GM19467 (cell line): ENCODE data around the gene SOX21.
"Not testable (repeated sequence)": the region's sequence is repeated elsewhere in the genome, so short reads cannot be mapped to it uniquely, and the experiment has no call there.

Source experiments
- ATAC-seq: cut with Tn5 transposase; IDR thresholded peaks from one replicate; pipeline ENCODE4 v1.9.1; 2021; ENCODE audit warnings: mild to moderate bottlenecking, moderate library complexity; ENCODE audit not compliant: unreplicated experiment

Gene SOX21

DNA sequence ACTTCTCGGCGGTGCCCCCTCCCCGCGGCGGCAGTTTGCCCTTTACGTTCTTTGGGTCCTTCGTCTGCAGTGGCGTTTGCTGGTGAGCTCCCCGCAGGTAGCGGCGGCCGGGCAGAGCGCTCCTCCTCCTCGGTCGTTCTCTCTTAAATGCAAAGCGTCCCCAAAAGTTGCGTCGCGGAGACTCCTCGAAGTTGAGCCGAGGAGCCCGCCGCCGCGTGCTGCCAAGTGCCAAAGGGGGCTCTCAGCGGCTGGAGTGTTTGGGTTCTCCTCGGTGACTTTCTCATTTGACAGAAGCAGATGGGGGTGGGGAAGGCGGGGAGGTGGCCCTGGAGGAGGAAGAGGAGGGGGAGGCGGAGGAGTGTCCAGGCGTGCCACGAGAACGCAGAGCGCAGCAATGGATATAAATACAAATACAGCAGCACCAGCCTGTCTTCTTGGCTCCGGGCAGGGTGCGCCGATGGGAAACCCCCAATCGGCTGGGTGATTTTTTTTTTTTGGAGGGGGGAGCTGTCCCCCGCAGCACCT lies at the start of gene SOX21:
TSS of gene SOX21 (minus strand) at position 259 of the 525 bp plus-strand sequence. CDS start 496 bp downstream, outside the sequence.
- no peak for ATAC-seq

DNA sequence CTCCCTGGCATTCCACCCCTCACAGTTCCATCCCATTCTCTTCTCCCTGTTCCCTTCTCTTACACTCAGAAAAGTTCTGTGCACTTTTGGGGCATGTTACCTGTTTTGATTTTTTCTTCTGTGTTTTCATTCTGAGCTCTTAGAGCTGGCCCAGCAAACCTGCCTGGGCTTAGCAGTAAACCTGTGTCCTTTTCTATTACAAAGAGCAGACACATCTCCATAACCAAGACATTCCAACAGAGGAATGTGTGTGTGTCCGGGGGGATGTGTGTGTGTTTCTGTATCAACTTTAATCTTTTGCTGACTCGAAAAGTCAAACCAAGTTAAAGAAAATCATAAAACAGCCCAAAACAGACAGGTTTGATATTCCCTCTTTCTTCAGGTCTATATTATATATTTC lies 49.1 kb upstream of the SOX21 start:
- no peak for ATAC-seq

DNA sequence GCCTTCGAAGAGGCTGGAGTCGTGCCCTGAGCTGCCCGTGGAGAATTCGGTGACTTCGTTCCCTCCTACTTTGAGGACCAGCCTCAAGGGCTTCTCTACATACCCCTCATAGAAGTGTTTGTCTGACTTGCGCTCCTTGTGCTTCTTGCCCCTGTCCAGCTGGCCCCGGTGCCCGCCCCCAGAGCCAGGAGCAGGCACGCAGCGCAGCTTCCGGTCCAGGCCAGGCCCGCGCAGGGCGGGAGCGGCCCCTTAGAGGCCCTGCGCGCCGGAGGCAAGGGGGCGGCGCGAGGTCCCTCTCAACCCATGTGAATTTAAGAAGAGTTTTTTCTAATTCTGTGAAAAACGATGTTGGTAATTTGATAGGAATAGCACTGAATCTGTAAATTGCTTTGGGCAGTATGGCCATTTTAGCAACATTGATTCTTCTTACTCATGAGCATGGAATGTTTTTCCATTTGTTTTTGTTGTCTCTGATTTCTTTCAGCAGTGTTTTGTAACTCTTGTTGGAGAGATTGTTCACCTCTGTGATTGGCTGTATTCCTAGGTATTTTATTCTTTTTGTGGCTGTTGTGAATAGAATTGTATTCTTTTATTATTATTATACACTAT lies 46.9 kb upstream of the SOX21 start:
- ATAC-seq: no peak

DNA sequence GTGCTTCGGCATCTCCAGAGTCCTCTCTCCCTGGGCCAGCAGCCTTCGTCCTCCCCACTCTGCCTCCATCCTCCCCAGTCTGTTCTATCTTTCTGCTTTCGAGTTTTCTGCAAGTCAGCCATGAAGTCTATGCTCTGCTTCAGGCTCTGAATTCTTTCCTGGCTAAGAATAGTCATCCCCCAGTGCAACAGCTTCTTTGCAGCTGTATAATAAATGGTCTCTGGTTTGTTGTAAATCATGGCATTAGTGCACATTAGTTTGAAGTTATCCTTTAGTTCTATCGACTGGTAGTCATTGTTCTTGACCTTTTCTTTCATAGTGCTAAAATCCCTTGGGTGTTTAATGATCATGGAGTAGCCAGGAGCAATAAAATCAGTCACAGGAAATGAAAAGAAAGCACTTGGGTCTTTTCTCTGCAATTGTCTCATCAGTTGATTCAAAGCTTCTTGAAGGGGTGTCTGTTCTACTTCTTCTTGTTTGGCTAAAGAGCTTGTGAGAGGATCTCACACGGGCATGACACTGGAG lies 46.2 kb upstream of the SOX21 start:
- ATAC-seq: no peak

DNA sequence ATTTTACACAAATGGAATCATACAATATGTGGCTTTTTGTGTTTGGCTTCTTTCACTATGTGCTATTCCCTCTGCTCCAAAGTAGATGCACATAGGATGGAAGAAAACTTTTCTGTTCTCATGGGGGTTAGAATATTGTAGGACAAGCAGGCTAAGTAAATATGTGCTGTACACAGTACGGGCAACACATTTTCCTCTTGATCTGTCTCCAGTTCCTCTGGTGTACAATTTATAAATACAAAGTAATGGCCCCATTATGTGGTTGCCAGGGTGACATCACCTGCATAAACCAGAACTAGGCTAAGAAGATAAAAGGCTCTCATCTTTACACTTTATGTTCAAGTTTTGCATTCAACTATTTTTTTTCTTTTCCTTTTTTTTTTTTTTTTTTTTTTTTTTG lies 41.0 kb upstream of the SOX21 start:
- ATAC-seq: no peak

DNA sequence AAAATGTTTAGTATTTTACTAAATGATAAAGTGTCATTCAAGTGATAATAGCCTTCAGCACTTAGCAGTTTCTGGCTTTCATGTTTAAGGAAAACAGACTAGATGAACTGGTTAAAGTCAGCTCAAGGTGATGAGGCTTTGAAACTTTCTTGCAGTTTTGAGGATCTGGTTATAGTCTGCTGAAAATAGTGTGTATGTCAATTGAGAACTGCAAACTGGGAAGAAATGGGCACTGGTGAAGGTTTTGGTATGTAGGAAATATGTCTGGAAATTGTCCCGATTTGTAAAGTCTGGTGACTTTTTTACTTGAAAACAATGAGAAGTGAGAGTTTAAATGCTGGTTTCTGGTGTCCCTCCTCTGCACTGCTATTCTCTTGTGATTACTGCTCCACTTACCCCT lies 36.8 kb upstream of the SOX21 start:
- no peak for ATAC-seq

DNA sequence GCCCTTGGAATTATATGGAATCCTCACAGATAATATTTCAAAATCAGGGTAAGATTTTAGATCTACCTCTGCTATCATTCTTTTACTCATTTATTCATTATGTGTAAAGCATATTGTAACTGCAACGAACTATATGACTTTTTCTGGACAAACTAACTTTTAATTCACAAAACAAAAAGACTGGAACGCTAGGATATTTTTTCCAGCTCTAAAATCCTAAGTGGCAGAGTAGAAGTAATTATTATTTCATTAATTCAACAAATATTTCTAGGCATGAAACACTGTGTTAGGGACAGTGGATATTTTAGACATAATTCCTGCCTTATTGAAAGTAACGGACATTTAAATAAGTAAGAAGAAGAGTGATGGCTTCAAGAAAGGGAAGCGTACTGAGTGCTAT lies 26.9 kb upstream of the SOX21 start:
- no peak for ATAC-seq

DNA sequence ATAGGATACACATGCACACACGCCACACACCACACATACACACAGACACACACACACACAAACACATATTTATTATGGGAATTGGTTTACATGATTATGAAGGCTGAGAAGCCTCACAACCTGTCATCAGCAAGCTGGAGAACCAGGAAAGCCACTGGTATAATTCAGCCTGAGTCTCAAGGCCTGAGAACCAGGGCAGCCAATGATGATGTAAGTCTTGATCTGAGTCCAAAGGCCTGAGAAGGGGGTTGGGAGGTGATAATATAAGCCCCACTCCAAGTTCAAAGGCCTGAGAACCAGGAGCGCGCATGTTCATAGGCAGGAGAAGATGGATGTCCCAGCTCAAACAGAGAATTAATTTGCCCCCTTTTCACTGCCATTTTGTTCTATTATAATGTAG lies 18.7 kb upstream of the SOX21 start:
- no peak for ATAC-seq

DNA sequence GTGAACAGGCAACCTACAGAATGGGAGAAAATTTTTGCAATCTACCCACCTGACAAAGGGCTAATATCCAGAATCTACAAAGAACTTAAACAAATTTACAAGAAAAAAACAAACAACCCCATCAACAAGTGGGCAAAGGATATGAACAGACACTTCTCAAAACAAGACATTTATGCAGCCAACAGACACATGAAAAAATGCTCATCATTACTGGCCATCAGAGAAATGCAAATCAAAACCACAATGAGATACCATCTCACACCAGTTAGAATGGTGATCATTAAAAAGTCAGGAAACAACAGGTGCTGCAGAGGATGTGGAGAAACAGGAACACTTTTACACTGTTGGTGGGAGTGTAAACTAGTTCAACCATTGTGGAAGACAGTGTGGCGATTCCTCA lies 17.6 kb upstream of the SOX21 start:
- ATAC-seq: not testable (repeated sequence)

DNA sequence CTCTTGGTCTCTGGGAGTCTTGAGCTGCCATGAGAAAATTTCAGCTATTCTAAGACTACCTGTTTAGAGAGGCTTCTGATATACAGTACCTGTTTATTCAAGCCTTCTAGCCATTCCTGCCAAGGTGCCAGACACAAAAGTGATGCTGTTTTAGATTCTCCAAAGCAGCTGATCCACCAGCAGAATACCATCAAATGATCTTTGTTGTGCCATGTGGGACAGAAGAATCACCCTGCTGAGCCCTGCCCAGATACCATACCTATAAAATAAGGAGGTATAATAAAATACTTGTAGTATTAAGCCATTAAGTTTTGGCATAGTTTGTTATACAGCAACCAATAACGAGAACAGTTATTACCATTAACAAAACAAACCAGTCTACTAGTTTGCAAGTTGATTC lies 14.1 kb upstream of the SOX21 start:
- no peak for ATAC-seq

DNA sequence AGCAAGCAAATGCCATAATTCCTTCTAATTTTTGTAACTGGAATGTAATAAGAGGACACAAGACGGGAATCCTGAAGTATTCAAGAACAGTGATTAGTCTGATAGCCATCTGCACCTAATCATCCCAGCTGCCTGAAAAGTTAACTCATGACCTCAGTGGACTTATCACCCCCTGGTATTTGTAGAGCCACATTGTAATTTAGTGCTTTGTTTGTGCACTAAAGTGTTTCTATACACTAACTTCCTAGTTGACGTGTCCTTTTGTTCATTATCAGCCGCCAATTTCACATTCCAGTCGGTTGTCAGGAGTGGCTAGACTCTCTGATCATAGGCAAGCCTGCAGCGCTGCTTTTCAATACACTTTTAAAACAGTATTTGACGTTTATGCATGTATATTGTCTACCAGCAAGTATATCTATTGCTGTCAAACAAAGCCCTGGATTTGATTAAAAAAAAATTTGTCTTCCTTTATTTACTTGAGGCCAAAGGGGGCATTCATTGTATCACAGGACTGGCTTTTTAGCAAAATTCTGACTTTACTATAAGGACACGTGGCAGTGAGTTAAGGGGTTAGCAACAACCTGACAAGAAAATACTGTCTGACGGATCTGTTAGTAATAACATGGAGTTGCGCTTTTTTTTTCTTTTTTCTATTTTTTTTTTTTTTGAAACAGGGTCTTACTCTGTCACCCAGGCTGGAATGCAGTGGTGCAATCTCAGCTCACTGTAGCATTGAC lies 10.4 kb upstream of the SOX21 start:
- no peak for ATAC-seq

DNA sequence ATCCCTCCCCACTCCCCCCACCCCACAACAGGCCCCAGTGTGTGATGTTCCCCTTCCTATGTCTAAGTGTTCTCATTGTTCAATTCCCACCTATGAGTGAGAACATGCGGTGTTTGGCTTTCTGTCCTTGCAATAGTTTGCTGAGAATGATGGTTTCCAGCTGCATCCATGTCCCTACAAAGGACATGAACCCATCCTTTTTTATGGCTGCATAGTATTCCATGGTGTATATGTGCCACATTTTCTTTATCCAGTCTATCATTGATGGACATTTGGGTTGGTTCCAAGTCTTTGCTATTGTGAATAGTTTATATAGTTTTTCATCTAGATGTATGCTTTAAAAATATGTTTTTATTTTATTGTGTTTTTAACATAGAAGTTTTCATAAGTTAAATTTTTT lies 6.4 kb upstream of the SOX21 start:
- not testable (repeated sequence) for ATAC-seq

DNA sequence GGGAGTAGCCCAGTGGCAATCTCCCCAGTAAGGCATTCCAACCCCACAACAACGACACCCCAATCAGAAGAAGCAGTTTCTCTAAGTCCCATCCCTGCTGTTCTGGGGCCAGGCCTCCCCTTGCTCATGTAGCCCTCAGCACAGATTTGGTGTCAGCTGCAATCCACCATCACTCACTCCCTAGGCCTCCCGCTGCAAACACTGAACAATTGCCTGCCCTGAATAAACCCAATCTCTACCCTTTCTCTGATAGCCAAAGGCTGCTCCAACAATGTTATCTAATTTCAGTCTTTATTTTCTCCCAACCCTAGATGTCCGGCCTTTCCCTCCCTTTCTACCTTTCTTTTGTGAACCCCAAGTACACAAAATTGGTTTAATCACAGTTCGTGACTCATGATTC lies 5.6 kb upstream of the SOX21 start:
- ATAC-seq: no peak

DNA sequence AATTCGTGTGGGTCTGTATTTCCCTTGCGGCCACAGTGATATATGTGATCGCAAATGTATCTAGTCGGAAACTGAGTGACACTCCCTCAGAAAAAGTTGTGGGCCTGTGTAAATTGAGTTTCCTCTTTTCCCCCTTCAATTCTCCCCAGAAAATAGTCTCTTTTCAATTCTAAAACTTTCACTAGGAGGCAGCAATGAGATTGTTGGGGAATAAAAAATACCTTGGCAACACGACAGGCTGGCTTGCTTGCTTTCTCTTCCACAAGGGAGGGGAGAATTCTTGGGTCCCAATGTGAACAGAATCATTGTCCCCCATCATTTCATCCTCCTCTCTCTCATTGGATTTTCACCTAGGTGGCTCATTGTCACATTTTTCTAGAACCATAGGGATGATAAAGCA lies 3.7 kb upstream of the SOX21 start:
- no peak for ATAC-seq

DNA sequence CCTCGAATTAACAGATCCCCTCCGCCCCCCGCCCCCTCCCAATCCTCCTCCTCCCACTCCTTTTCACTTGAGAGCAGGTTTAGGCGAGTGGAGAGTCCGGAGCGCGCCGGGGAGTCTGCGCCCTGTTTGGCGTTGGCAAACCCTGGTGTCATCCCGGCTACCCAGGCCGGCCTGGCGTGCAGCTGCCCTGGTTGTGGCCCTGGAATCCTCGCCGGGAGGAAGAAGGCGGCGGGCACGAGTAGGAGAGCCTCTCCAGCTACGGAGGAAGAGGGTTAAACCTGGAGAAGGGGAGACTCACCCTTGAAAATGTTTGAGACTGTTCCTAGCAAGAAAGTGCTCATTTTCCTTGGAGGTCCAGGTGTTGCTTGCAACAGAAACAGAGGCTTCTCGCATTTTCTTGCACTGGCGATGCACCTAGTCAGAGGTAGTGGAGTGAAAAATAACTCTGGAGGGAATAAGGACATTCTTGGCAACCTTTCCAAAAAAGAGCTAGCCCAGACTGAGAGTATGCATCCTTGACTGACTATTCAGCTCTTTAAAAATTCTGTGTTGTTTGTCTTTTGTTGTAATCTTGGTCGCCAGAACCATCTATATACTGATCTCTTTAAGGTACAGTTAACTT lies 1.3 kb upstream of the SOX21 start:
- no peak for ATAC-seq

DNA sequence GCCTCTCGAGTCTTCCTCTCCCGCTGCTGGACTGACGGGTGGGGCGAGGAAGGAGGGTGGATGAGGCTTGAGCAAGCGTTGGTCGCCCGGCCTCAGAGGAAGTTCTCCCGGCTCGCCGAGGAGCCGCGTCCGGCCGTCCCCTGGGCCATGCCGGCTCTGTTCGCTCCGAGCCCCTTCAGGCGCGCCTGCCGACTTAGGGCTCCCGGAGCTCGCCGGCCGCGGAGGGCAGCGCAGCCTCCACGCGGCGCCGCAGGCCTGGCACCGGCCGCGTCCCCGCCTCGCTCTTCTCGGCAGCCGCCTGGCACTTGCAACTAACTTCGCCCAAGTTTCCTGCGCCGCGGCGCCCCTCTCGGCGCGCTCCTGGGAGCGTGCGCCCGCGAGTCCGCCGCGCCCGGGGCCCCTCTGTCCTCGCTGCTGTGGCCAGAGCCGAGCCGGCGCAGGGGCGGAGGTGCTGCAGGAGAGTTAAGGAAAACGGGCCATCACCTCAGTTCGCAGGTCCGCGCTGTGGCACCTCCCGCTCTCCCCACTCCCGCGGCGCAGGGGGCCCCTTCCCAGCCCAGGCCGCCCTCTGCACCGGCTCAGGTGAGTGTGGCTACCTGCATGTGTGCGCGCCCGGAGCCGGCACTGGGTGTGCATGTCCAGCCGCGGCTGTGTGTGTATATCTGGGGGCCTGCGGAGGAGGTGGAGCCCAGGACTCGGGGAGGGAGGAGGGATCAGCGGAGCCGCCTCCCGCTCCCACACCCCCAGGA lies 641 bp upstream of the SOX21 start:
- no peak for ATAC-seq

DNA sequence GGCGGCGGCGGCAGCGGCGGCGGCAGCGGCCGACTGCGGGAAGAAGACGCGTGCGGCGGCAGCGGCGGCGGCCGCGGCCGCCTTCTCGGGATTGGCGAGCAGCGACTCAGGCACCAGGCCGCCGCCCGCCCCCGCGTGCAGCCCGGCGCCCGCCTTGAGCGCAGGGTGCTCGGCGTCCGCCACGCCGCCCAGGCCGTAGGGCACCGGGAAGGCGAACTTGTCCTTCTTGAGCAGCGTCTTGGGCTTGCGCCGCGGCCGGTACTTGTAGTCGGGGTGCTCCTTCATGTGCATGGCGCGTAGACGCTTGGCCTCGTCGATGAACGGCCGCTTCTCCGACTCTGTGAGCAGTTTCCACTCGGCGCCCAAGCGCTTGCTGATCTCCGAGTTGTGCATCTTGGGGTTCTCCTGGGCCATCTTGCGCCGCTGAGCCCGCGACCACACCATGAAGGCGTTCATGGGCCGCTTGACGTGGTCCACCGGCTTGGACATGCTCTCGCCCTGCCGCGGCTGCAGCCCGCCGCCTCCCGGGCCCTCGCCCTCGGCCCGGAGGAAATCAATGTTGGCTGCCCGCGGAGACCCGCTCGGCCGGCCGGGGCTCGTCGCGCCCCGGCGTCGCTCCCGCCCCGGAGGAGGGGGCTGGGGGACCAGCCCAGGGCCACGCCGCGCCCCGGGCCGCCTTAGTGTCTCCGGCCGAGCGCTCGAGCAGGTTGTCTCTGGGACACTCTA lies 621 bp downstream of the SOX21 start:
- ATAC-seq: no peak

DNA sequence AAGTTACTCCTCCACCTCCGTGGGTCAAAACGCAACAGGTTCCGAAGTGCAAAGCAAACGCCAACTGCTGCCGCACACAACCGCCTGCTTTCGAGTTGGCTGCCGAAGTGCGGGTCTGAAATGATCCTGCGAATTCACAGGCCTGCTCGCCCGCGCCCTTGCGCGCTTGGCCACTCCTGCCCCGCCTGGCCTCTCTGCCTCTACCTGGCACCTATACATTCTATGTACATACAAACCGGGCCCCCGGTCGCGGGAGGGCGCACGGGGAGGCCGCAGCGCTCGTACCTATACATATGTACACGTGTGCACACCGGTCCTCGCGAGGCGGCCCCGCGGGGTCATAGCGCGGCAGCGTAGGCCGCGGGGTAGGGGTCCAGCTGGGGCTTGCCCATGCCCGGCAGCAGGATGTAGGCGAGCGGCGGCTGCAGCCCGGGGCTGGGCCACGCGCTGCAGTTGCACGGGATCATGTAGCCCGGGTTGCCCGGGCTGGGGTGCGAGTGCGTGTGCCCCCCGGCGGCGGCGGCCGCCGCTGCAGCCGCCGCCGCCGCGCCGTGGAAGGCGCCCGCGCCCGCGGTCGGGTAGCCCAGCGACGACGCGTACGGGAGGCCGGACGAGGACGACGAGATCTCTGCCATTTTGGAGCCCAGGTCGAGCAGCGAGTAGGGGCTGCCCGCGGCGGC lies 1.3 kb downstream of the SOX21 start:
- no peak for ATAC-seq

DNA sequence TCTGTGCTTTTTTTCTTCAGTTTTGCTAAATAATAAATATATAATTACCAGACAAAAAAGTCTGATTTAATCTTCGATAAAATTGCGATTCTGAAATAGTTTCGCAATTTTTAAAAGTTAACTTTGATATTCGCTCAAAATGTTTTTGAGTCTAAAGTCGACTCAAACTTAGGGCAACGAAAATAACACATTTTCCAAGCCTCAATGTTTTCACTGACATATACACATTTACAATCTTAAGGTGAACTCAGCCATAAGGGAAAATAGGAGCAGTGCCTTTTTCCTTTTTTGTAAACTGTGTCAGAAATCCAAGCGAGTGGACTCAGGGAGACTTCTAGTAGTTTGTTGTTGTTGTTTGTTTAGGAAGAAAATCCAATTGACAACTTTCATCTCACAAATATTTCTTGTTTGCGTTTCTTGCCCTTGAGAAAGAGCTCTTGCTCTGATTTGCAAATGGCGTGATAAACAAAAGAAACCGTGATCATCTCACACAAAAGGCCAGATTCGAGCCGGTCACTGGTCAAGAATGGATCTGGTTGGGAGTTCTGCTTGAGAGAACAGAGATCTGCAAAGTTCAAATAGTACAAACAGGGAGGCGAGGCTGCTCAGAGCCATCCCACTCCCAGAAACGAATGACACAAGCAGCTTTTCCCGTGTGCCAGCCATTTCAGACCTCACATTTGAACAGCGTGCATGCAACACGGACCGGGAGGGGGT lies 2.1 kb downstream of the SOX21 start:
- no peak for ATAC-seq
